HUES48 (cell line): ENCODE data around the gene CTDSP2.

Source experiments
- H3K27ac ChIP-seq: one replicate; pipeline ENCODE4 v1.7.0; 2013; ENCODE audit warnings: low read depth, low read length, inconsistent platforms
- H3K27me3 ChIP-seq: 2 replicates; pipeline ENCODE4 v1.6.1; 2013; ENCODE audit warnings: mild to moderate bottlenecking, low read length; ENCODE audit not compliant: control insufficient read depth, insufficient read depth
- H3K36me3 ChIP-seq: 2 replicates; pipeline ENCODE4 v1.6.1; 2013; ENCODE audit warnings: low read length; ENCODE audit not compliant: control insufficient read depth, insufficient read depth
- H3K4me1 ChIP-seq: 2 replicates; pipeline ENCODE4 v1.6.1; 2013; ENCODE audit warnings: mild to moderate bottlenecking, low read length; ENCODE audit not compliant: control insufficient read depth, insufficient read depth
- H3K4me3 ChIP-seq: 2 replicates; pipeline ENCODE4 v1.5.1; 2013; ENCODE audit warnings: mild to moderate bottlenecking, low read depth, low read length
- H3K9ac ChIP-seq: 2 replicates; pipeline ENCODE4 v1.6.1; 2013; ENCODE audit warnings: mild to moderate bottlenecking, low read depth, low read length, moderate library complexity
- H3K9me3 ChIP-seq: 2 replicates; pipeline ENCODE4 v1.6.1; 2013; ENCODE audit warnings: low read length; ENCODE audit not compliant: control insufficient read depth, insufficient read depth

CTDSP2 gene

DNA sequence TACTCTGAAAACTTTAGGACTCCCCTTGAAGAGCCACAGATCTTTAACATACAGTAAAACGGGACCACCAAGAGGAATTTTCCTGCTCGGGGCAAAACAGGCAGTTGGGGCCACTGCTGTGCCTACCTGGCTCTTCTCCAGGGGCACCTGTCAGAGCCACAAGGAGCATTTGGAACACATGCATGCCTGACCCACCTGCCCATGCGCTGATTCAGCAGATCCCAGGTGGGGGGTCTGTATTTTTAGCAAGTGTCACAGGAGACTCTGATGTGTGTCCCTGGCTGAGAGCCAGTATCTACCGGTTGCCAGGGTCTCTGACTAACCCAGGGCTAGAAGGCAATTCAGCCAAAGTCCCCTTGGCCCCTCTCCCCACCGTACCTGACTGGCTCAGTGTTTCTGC, 6.5 kb downstream of the CTDSP2 start:
- Histone ChIP-seq H3K27me3 (no peaks in the 10 kb centered on the region), H3K36me3 (no peaks in the 10 kb centered on the region), H3K9me3 (no peaks in the 10 kb centered on the region), H3K9ac (no peak overlapping the region), H3K4me3 (no peak overlapping the region), H3K27ac (no peak overlapping the region), H3K4me1 (peaks cover 84% of the 10 kb centered on the region)

DNA sequence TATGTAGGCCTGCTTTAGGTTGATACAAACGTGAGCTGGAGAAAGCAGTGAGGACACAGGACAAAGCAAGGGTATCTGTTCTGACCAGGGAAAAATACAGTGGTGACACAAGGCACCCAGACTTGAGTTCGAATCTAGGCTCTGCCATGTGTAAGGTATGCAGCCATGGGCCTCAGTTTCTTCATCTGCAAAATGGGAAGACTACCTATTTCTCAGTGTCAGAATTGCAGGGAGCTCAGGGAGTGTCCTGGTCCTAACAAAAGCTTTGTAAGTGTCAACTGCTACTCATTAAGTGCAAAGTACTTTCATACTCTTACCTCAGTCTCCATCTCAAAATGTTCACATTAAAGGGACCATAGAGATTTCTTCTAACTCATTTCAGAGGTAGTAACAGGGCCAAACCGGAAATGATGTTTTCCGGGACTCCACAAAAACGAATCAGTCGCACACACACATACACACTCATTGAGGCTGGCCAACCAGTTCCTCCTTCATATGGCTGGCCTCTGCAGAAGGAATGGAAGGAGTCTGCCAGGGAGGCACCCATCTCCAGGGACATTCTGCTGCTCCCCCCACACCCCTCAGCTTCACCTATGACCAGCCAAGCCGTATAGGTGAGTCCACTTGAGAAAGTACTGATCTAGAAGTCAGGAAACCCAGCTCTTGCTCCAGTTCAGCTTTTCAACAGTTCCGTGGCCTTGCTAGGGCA, 7.8 kb downstream of the CTDSP2 start:
- no peaks in the 10 kb centered on the region for H3K27me3 ChIP-seq
- H3K27ac ChIP-seq, result peak overlapping the region; percentile 72
- no peaks in the 10 kb centered on the region for H3K9me3 ChIP-seq
- peaks cover 83% of the 10 kb centered on the region for H3K4me1 ChIP-seq
- no peak overlapping the region for H3K9ac ChIP-seq
- H3K36me3 ChIP-seq, result no peaks in the 10 kb centered on the region
- no peak overlapping the region for H3K4me3 ChIP-seq

DNA sequence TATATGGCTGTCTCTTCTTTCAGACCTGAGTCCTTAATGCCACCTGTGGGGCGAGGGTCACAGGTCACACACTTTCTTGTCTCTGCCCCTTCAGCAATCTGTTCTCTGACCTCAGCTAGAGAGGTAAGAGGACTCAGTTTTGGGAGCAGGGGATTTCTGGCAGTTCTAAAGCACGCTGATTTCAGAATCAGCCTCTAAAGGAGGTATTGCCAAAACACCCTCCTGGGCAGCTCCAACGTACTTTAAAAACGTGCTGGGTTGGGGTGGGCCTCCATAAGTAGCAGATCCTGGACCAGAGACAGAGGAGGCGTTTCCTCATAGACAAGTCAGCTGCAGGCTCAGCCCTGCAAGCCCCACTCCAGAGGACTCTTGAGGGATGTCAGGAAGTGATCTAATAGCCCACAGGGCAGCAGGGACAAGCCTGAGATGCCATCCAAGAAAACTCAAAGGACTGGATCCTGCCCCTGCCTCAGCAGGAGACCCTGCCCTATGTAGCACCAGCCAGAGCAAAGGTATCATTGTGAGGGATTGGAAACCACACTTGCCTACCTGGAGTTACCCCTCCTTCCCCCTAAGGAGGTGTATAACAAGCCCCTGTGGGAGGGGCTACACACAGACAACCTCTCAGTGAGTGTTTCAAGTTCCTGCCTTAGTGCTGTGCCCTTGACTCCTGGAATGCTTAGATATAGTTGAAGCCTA, 8.5 kb downstream of the CTDSP2 start:
- 0 out of 2 replicates have a peak overlapping the region, but pooled peaks have one; percentile 0 for H3K9ac ChIP-seq
- H3K27me3 ChIP-seq, result no peaks in the 10 kb centered on the region
- H3K9me3 ChIP-seq, result no peaks in the 10 kb centered on the region
- peak overlapping the region; percentile 72 for H3K27ac ChIP-seq
- no peak overlapping the region for H3K4me3 ChIP-seq
- H3K4me1 ChIP-seq, result peaks cover 82% of the 10 kb centered on the region
- H3K36me3 ChIP-seq, result no peaks in the 10 kb centered on the region

DNA sequence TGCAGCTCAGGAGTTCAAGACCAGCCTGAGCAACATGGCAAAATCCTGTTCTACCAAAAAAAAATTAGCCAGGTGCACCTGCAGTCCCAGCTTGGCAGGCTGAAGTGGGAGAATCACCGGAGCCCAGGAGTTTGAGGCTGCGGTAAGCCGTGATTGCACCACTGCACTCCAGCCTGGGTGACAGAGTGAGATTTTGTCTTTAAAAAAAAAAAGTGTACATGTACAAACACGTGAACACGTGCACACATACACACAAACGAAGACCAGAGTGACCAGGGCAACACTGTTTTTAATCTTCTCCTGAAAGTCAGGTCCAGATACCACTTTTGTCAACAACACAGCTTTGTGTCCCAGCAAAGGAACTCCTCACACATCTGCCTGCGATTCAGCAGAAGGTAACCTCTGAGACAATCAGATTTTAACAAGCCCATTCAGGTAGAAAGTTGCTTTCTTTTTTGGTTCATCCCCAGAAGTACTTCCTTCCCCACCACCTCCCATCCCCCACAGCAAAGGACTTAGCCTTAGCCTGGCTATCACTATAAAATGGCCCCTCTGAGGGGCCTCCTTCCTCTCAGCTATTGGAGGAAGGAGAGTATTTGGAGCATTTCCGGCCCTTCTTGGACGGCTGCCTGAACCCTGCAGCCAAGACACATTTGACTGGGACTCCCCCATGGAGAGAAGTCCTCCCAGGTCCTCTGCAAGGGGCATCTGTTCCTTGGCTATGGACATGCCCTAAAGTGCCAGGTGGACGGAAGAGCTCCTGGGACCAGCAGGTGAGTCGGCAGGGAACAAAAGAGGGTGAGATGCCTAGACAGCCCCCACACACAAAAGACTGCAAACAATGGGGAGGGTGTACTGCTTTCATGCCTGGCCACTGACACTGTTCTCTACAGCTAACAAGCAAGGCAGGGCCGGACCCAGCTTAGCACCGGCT, 9.8 kb downstream of the CTDSP2 start:
- no peaks in the 10 kb centered on the region for H3K9me3 ChIP-seq
- no peak overlapping the region for H3K4me3 ChIP-seq
- H3K27me3 ChIP-seq, result no peaks in the 10 kb centered on the region
- no peak overlapping the region for H3K9ac ChIP-seq
- peak overlapping the region; percentile 69 for H3K27ac ChIP-seq
- peaks cover 74% of the 10 kb centered on the region for H3K4me1 ChIP-seq
- no peaks in the 10 kb centered on the region for H3K36me3 ChIP-seq

DNA sequence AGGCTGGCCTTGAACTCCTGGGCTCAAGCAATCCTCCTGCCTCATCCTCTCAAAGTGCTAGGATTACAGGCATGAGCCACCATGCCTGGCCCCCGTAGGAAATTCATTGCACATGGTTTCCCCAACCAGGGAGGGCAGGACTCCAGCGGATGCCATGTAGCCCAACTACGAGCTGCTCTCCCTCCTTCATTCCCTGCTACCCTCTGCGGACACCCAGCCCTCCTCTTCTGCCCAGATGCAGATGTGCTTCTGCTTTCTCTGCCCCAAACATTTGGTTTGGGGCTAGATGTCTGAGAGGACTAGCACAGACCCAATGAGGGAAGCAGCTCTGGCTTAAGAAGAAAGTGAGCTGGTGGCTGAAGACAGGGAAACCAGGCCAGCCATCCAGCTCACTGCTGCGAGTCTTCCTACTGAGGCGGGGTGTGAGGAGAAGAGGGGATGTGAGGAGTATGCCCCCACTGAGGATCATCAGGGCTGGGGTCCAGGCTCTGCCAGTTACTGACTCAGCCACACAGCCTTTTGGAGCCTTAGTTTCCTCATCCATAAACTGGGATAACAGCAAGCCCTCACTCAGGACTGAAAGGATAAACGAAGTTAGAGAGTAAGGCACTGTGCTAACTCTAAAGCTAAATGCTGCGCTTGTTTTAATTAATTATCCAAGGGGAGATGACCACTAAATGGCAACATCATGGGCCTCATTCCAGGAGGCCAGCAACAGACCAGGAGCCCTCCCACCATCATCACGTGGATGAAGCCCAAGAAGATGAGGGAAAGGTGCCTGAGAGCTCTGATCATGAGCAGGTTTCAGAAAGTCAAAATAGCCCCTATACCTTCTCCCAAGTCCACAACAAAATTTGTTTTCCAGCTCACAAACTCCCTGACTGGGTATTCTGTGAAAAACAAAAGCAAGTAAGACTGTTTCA, 10.9 kb downstream of the CTDSP2 start:
- Histone ChIP-seq H3K9ac (no peak overlapping the region), H3K27me3 (no peaks in the 10 kb centered on the region), H3K9me3 (no peaks in the 10 kb centered on the region), H3K27ac (no peak overlapping the region), H3K4me1 (peaks cover 63% of the 10 kb centered on the region), H3K4me3 (no peak overlapping the region), H3K36me3 (no peaks in the 10 kb centered on the region)

DNA sequence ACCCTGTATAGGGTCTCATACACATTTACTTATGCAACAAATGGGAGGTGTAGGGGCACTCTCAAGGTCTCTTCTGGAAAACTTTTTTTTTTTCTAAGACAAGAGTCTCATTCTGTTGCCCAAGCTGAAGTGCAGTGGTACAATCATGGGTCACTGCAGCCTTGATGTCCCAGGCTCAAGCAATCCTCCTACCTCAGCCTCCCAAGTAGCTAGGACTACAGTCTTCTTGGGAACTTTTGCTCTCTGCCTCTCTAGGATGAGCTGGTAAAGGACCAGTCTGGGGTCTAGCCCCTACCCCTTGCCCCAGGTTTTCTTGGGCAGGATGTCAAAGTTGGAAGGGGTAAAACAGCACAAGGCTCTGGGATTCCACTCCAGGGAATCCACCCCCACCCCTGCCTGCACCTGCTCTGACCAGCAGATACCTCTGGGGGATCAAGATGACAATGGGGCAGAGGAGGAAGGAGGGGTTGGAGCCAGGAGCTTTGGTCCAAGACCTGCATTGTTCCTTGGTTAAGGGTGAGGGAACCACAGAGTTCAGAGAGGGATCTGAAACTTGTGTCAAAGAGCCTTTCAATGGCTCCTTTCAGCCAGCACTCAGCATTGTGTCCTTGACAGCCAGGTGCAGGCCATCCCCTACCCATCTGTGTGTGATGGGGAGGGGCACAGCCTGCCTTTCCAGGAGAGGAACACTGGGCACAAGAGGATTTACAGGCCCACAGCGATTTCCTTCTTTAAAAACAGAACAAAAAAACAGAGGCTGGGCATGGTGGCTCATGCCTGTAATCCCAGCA, 12.2 kb downstream of the CTDSP2 start:
- Histone ChIP-seq H3K4me3 (no peak overlapping the region), H3K27ac (no peak overlapping the region), H3K27me3 (no peaks in the 10 kb centered on the region), H3K4me1 (peaks cover 54% of the 10 kb centered on the region), H3K9me3 (no peaks in the 10 kb centered on the region), H3K9ac (no peak overlapping the region), H3K36me3 (peaks cover 6% of the 10 kb centered on the region)

DNA sequence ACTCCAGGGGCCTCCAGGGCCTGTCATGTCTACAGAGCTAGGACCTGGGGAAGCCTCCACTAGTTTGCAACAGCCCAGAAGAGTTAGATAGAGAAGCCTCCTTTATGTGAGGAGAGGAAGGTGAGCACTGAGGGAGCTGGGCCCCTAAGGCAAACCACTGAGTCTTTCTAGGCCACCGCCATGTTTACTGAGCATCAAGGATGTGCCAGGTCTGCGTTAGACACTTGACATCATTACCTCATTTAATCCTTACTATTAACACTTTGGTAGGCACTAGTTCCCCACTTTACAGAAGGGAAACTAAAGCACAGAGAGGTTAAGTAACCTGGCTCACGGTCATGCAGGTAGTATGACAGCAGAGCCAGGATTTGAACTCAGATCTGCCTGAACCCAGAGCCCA, 12.9 kb downstream of the CTDSP2 start:
- Histone ChIP-seq H3K27me3 (no peaks in the 10 kb centered on the region), H3K4me1 (peaks cover 49% of the 10 kb centered on the region), H3K36me3 (peaks cover 13% of the 10 kb centered on the region), H3K9ac (no peak overlapping the region), H3K27ac (no peak overlapping the region), H3K9me3 (no peaks in the 10 kb centered on the region), H3K4me3 (no peak overlapping the region)

DNA sequence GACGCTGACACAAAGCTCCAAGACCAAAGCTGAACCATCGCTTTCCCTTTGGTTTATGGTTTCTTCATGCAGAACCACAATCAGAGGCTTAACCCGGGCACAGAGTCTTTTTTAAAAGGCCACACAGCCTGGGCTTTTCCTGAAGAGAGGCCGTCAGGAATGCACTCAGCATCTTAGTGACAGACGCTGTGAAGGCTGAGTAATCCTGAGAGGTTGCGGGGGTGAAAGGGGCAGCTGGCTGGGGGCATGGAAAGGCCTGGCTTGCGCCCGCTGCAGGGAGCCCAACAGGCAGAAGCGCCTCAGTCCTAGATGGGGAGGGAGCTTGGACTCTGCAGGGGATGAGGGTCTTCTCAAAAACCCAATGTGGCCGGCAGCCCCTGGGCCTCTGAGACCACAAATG, 13.6 kb downstream of the CTDSP2 start:
- H3K27me3 ChIP-seq, result no peaks in the 10 kb centered on the region
- H3K9me3 ChIP-seq, result no peaks in the 10 kb centered on the region
- peaks cover 19% of the 10 kb centered on the region for H3K36me3 ChIP-seq
- H3K4me1 ChIP-seq, result peaks cover 42% of the 10 kb centered on the region
- H3K27ac ChIP-seq, result peak overlapping the region; percentile 6
- H3K9ac ChIP-seq, result no peak overlapping the region
- H3K4me3 ChIP-seq, result no peak overlapping the region

DNA sequence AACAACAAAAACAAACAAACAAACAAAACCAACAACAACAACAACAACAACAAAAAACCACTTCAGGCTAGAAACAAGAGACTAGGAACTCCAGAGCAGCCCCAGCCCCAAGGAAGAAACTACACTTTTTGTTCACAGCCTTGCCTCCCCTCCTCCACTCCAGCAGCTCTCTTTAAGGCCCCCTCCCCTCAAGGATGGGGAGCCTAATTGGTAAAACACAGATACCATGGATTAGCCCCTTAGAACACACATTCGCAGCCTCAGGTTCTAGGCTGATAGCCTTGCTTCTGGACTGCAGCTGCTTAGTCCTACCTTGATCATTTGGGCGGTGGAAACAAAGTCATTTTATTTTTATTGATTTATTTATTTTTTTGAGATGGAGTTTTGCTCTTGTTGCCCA, 16.1 kb downstream of the CTDSP2 start:
- H3K27ac ChIP-seq, result no peak overlapping the region
- peaks cover 19% of the 10 kb centered on the region for H3K4me1 ChIP-seq
- H3K36me3 ChIP-seq, result peaks cover 45% of the 10 kb centered on the region

More for the DNA sequence above, 16.1 kb downstream of the CTDSP2 start:
- no peak overlapping the region for H3K9ac ChIP-seq
- H3K9me3 ChIP-seq, result no peaks in the 10 kb centered on the region
- H3K27me3 ChIP-seq, result no peaks in the 10 kb centered on the region
- no peak overlapping the region for H3K4me3 ChIP-seq
